ENCODE results near the gene EFCAB11.

Gene EFCAB11

DNA sequence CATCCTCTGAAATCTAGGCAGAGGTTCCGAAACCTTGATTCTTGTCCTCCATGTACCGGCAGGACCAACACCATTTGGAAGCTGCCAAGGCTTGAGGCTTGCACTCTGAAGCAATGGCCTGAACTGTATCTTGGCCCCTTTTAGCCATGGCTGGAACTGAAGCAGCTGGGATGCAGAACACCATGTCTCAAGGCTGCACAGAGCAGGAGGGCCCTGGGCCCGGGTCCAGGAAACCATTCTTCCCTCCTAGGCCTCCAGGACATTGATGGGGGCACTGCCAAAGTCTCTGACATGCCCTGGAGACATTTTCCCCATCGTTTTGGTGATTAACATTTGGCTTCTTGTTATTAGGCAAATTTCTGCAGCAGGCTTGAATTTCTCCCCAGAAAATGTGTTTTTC, 198.7 kb downstream of the EFCAB11 start:
- no peak for DNase-seq

DNA sequence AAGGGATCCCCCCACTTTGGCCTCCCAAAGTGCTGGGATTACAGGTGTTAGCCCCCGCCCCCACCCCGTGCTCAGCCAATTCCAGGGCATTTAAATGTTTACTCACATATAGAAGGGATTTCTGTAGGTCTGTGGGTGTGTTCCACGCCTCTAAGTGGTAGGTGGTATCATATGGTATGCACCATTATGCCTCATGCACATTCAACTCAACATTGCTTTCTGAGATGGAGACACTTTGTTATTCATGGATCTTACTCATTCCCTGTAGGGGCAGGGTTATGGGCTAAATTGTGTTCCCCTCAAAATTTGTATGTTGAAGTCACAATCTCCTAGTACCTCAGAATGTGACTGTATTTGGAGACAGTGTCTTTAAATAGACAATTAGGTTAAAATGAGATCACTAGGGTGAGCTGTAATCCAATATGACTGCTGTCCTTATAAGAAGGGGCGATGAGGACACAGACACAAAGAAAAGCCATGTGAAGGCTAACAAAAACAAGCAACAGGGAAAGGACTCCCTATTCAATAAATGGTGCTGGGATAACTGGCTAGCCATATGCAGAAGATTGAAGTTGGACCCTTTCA, 200.6 kb downstream of the EFCAB11 start:
- no peak for DNase-seq

DNA sequence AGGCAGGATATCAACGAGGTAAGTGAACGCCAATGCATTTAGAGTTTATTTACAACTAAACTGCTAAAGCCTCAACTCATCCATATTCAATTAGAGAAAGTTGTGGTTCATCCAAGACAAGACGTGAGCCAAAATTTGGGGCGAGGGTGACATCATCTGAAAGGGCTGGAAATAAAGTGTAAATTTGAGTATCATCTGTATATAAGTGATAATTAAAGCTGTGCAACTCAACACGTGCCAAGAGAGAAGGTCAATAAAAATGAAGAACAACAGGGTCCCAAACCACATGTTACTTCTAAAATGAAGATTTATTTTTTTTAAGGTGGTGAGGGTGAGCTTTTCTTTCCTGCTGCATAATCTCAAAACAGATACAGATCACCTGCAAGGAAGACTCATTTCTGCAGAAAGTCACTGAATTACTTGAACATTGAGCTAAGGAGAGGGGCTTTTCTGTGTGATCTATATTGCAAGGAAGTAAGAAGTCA, 203.6 kb downstream of the EFCAB11 start:
- no peak for DNase-seq

DNA sequence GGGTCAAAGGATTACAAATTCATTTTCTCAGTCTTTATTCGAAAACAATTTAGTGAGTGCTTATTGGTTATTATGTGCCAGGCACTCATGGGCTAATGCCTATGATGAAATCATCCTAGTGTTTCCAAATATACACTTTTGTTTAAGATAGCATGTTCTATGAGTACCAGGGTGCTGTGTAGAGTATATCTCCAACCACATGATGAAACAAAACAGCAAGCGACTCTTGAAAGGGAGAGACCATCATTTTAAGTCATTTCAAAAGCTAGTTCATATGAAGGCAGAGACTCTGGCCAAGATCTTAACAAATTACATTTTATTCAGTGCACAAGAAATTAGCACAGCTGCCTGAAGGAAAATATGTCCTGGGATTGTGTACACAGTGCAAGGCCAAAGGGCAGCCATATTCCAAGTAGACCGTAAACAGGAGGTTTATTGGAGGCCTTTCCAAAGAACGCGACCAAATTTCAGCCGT, 204.2 kb downstream of the EFCAB11 start:
- DNase-seq: no peak

DNA sequence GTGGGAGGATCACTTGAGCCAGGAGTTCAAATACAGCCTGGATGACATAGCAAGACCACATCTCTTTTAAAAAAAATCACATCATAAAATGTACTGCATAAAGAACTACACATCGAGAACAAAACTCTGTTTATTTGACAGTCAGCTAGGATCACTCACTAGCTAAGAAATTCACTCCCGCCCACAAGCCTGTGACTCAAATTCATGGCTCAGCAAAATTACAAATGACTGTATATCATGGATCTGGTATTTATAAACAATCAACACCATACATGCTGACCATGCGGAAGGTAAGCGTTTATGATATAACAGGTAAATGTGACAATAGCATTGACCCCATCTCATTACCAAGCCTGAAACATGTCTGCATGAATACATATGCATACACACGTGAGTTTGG, 206.5 kb downstream of the EFCAB11 start:
- DNase-seq: no peak

DNA sequence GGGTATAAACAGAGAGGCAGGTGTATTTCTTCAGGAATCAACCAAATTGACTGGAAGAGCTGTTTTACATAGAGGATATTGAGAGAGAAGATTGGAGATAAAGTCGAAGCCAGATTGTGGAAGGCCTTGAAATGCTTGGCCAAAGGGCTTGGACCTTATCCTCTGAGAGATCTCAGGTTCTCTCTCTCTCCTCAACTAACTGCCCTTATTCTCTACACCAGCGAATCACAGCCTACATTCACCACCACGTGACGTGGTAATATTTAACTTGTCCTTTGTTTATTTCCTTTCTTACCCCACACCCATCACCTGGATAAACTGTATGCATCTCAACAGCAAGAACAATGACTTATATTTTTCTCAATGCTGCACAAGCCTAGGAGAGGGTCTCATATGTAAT, 207.4 kb downstream of the EFCAB11 start:
- no peak for DNase-seq

DNA sequence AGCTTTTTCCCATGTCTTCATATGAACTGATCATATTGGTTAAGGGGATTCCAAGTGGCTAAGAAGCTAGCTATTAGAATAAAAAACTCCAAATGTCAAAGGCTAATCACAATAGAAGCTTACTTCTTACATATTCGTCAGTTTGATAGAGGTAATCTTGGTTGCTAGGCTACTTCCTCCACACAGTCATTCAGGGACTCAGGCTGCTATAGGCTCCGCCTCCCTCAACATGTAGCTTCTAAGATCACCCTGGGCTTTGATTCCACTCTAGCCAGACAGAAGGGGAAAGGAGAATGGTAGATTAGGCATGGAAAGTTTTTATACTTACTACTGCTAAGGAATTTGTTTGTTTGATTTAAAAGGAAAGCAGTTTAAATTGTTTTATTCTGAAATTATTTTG, 207.9 kb downstream of the EFCAB11 start:
- DNase-seq: no peak

DNA sequence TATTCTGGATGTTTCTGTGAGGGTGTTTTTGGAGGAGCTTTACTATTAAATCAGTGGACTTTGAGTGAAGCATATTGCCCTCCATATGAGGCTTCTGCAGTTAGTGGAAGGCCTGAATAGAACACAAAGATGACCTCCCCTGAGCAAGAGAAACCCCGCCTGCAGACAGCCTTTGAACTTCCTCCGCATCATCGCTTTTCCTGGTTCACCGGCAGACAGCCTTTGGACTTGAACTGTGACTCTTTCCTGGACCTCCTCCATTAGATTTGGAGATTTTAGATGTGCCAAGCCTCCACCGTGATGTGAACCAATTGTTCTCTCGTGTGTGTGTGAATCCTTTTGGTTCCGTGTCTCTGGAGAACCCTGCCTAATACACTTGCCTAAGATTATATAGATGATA, 208.4 kb downstream of the EFCAB11 start:
- DNase-seq: no peak

Measured in central memory CD4-positive, alpha-beta T cell (primary cell).